ENCODE measurements around the gene MRPL52.
A peak's percentile ranks its signal among the peaks of the same experiment; 100 is the strongest.
"Not testable (repeated sequence)": the region's sequence is repeated elsewhere in the genome, so short reads cannot be mapped to it uniquely, and the experiment has no call there.

MRPL52 gene

DNA sequence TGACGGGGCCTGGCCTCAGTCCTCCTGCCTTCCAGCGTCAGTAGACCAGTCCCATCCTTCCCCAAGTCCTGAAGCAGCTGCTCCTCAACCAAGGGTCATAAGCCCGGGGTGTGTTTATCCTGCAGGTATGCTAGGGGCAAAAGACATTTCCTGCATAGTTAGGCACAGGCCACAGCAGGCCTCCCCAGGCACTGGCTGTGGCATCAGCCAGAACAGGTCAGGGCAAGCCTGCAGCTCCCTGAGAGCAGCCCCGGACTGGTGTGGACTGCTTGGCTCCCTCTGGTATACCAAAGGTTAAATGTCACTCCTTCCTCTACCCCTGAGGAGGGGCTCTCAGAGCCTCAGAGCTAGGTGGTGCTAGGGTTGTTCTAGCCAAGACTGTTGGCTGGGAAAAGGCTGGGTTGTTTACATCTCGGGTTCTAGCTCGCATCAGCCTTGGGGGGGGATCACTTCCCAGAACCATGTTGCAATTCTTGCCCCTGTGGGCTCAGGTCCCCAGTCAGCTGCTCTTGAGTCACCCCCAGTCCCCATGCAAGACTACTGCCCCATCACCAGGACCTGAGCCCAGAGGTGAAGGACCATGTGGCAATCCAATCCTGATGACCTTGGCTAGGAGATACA is 9.6 kb downstream of the MRPL52 start:
- no peak for DNase-seq (ENCODE audit: low read depth)

DNA sequence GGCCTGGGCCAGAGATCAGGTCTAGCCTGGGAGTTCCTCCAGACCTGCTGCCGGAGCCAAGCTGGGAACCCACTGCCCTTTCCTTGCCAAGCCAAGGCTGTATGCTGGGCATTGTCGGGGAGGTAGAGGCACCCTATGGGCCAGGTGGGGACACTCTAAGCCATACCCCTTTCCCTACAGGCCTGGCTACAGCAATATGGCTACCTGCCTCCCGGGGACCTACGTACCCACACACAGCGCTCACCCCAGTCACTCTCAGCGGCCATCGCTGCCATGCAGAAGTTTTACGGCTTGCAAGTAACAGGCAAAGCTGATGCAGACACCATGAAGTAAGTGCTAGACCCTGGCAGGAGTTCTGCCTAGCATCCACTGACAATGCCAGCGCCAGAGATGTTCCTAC is 11.6 kb downstream of the MRPL52 start:
- no peak for DNase-seq (ENCODE audit: low read depth)

DNA sequence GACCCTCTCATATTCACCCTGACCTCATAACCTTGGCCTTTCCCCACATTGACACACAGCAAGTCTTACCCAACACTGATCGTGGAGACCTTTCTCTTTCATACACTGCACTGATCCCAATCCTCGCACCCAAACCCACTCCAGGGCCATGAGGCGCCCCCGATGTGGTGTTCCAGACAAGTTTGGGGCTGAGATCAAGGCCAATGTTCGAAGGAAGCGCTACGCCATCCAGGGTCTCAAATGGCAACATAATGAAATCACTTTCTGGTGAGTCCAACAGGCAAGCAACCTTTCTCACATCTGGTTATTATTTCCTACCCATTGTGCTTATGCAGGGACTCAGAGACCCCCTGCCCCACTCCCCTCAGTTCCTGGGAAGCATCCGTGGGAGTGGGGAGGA is 12.1 kb downstream of the MRPL52 start:
- no peak for DNase-seq (ENCODE audit: low read depth)

DNA sequence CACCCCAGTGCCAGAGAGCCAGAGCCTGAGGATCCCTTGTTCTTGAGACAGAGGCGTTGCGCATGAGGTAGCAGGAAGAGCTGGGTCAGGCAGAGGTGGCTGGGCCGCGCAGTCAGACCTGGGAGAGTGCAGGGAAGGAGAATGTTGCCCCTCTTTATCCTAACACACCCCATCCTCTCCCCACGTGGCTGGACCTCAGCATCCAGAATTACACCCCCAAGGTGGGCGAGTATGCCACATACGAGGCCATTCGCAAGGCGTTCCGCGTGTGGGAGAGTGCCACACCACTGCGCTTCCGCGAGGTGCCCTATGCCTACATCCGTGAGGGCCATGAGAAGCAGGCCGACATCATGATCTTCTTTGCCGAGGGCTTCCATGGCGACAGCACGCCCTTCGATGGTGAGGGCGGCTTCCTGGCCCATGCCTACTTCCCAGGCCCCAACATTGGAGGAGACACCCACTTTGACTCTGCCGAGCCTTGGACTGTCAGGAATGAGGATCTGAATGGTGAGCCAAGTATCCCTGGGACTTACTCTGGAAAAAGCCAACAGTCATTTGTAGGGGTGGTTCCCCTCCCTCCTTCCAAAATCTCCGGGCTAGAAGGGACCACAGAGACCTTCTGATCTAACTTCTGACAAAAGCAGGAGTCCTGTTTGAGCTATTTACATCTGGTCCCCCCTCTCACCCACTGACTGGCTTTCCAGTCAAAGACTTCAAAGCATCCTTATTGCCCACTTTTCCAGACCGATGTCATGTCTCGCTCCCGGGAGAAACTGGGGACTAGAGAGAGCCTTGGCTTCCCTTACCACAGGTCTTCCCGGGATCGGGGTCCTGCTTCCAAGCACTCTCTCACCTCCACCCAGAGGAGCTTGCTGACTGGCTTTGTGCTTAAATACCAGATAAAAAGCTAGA is 12.8 kb downstream of the MRPL52 start:
- no peak for DNase-seq (ENCODE audit: low read depth)

DNA sequence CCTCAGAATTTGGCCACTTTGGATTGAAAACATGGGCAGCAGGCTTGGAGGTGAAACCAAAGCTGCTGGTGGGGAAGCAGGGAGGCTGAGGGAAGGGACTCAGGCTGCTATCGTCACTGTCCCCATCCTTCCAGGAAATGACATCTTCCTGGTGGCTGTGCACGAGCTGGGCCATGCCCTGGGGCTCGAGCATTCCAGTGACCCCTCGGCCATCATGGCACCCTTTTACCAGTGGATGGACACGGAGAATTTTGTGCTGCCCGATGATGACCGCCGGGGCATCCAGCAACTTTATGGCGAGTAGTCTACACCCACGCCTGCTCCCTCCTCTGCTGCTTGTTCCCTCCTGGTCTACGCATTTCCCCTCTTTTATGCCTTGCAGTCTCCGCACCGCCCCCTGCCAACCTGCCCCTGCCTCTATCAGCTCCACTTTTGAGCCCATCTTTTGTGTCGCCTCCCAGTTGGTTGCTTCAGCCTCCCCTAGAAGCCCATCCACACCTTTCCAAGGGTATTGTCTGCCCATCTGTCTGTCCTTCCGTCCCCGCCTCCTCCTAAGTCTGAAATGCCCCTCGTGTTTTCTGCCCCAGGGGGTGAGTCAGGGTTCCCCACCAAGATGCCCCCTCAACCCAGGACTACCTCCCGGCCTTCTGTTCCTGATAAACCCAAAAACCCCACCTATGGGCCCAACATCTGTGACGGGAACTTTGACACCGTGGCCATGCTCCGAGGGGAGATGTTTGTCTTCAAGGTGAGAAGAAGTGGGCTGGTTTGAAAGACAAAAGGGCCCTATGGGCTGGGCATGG is 13.6 kb downstream of the MRPL52 start:
- DNase-seq (ENCODE audit: low read depth) = no peak

DNA sequence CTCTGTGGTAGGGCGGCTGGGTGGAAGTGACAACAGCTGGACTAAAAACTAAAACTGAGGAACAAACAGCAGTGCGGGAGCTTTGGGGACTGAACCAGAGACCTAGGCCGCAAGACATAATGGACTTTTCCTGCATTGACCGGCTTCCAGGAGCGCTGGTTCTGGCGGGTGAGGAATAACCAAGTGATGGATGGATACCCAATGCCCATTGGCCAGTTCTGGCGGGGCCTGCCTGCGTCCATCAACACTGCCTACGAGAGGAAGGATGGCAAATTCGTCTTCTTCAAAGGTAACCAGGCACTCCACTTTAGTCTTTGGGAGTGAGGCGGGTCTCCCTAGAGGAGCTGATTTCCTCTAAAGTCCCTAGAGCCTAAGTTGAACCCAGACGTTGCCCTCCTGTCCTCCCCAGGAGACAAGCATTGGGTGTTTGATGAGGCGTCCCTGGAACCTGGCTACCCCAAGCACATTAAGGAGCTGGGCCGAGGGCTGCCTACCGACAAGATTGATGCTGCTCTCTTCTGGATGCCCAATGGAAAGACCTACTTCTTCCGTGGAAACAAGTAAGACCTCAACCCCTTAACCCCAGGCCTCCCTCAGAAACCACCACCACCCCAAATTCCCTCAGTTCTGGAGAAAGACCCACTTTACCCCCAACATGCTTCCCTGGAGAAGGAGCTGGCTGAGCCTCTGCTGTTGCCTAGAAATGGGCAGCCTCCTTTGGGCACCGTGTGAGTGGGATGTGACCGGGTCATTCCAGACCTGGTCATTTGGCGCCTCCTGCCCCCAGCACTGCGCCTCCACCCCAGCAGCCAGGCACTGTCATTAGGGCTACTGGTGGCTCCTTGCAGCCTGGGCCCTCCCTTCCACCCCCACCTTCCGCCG is 14.8 kb downstream of the MRPL52 start:
- DNase-seq (ENCODE audit: low read depth) = no peak

DNA sequence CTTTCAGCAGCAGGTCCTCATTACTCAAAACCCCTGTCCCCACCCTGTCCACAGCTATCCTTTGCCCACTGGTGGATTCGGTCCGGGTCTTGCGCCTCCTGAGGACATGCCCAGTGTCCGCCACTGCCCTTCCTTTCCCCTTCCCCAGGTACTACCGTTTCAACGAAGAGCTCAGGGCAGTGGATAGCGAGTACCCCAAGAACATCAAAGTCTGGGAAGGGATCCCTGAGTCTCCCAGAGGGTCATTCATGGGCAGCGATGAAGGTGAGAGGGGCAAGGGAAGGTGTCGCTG is 15.4 kb downstream of the MRPL52 start:
- DNase-seq (ENCODE audit: low read depth) = no peak

DNA sequence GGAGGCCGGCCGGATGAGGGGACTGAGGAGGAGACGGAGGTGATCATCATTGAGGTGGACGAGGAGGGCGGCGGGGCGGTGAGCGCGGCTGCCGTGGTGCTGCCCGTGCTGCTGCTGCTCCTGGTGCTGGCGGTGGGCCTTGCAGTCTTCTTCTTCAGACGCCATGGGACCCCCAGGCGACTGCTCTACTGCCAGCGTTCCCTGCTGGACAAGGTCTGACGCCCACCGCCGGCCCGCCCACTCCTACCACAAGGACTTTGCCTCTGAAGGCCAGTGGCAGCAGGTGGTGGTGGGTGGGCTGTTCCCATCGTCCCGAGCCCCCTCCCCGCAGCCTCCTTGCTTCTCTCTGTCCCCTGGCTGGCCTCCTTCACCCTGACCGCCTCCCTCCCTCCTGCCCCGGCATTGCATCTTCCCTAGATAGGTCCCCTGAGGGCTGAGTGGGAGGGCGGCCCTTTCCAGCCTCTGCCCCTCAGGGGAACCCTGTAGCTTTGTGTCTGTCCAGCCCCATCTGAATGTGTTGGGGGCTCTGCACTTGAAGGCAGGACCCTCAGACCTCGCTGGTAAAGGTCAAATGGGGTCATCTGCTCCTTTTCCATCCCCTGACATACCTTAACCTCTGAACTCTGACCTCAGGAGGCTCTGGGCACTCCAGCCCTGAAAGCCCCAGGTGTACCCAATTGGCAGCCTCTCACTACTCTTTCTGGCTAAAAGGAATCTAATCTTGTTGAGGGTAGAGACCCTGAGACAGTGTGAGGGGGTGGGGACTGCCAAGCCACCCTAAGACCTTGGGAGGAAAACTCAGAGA is 16.3 kb downstream of the MRPL52 start:
- no peak for DNase-seq (ENCODE audit: low read depth)

DNA sequence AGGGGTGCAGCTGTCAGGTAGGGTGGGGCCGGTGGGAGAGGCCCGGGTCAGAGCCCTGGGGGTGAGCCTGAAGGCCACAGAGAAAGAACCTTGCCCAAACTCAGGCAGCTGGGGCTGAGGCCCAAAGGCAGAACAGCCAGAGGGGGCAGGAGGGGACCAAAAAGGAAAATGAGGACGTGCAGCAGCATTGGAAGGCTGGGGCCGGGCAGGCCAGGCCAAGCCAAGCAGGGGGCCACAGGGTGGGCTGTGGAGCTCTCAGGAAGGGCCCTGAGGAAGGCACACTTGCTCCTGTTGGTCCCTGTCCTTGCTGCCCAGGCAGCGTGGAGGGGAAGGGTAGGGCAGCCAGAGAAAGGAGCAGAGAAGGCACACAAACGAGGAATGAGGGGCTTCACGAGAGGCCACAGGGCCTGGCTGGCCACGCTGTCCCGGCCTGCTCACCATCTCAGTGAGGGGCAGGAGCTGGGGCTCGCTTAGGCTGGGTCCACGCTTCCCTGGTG is 17.2 kb downstream of the MRPL52 start:
- DNase-seq (ENCODE audit: low read depth) = no peak

DNA sequence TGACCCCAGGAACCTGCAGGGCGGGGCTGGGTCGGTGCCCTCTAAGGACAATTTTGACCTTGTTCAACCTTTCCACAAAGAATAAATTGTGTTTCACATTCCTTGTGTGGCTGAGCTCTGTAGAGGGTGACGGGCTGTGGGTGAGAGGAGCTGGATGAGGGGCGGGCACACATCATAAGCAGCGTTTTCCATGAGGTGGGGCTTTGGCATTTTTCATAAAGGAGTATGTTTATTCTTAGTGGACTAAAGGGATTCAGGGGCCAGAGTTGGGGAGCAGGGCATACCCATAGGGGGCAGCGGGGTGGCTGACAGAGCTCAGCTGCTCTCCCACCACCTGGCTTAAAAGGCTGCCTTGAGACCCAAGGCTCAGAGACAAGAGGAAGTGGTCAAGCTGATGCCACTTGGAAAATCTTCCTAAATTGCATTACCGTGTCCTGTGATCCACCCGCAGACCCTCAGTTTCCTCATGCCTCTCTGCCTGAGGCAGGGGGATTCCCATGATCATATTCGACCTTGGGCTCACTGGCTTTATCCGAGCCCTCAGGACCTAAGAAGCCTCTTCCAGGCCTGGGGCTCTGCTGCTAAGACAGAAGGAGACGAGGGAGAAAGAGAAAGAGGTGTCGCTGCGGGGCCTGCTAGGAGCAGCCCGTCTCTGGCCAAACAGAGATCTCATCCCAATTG is 18.1 kb downstream of the MRPL52 start:
- no peak for DNase-seq (ENCODE audit: low read depth)

DNA sequence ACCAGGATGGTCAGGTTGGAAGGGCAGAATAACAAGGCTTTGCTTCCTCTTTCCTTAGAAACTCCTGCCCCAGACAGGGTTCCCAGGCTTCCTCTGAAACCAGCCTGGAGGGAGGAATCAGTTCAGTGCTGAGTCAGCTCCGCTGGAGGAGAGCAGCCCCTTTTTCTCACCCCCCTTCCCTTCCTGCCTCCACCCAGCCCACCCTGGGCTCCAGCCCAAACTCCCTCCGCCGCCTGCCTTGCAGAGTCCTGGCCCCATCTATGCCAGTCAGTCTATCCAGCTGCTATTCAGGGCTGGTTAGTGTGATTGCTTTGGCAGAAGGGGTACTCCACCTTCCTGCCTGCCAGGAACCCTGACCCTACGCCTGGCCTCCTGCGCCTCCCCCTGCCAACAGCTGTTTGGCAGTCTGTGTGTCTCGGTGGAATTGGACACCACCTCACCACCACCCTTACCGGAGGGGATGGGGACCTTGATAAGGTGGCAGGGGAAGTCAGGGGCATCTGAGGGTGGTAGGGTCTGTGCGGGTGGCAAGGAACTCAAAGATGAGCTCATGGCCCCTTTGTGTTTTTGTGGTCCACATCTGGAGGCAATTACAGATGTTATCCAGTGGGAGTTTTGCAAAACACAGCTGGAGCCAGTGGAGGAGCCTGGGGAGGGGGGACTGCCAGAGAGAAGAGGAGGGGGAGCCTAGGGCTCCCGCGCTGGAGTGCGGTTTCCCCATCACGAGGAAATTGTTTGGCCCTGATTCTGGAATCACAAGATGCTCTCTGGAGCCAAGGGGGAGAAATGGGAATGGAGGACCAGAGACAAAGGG is 18.9 kb downstream of the MRPL52 start:
- DNase-seq (ENCODE audit: low read depth) = no peak

DNA sequence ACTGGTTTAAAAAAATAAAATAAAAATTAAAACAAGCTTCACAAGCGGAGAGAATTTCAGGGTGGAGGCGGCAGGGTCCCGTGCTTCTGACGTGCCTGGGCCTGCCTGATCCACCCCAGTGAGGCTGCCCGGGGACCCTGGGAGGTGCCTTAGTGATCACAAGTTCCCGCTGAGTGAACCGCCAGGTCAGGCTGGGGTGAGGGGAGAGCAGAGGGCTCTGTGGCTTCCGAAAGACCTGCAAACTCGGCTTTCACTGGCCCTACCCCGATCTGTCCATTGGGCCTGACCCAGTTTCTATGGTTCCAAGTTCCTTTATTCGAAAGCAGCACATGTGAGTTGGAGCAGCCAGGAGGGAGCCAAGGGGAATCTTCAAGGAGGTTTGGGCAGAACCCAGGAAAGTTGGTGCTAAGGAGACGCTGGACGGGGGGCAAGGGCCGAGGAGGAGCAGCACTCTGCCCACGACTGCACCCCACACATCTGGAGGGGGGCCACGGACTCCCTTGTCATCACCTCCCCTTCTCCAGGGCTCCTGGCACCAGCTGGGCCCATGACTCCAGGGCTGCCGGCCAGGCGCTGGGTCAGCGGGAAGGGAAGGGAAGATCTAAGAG is 19.6 kb downstream of the MRPL52 start:
- DNase-seq (ENCODE audit: low read depth) = no peak

DNA sequence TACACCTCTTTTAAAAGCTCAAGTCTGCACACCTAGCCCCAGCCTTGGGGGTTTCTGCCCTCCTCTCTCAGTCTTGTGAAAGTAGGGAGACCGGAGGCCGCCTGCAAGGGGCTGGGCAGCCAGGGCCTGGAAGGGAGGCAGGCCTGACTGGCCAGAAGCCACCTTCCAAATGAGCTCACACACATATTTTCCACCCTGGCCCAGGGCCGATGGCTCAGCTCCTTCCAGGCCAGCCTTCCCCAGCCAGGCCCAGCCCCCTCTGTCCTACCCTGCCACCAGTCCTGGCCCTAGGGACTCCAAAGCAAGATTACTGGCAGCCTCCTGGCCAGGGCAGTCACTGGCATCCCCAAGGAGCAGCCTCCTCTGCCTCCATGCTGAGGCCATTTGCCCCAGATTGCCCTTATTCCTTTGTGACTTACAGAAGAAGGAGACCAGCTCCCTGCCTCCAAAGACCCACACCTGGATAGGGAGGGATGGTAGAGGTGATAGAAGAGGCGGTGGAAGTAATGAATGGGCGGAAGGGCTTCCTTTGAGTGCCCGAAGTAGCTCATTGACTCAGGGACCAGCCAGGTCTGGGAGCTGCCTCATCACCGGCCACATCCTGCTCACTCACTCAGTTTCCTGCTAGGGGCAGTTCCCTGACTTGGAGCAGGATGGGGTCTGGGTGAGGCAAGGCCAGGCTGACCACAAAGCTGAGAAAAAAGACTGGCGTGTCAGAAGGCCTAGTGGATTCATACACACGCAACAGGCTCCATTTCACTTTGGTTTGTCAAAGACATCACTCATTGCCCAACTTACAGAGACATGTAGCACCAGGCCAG is 21.5 kb downstream of the MRPL52 start:
- peak; percentile 33 for DNase-seq (ENCODE audit: low read depth)

DNA sequence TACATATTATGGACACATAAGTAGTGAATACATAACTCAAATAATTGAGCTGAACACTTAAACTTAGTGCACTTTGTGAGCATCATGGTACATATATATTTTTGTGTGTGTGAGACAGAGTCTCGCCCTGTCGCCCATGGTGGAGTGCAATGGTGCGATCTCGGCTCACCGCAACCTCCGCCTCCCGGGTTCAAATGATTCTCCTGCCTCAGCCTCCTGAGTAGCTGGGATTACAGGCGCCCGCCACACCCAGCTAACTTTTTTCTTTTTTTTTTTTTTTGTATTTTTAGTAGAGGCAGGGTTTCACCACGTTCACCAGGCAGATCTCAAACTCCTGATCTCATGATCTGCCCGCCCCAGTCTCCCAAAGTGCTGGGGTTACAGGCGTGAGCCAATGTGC is 22.5 kb downstream of the MRPL52 start:
- not testable (repeated sequence) for DNase-seq (ENCODE audit: low read depth)

DNA sequence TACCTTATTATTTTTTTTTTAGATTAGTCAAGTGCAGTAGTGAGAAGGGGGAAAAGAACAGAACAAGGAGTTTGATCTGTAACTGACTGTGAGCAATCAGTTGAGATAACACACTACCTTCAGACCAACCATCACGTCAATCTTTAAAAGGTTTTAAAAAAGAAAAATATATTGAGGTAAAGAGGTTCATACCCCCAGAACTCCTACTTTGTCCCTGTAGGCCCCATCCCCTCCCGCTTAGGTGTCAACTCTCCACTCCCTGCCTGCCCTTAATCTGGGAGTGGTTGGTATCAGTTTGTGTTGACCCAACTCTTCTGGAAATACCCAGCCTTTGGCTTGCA is 22.9 kb downstream of the MRPL52 start:
- DNase-seq (ENCODE audit: low read depth) = no peak

DNA sequence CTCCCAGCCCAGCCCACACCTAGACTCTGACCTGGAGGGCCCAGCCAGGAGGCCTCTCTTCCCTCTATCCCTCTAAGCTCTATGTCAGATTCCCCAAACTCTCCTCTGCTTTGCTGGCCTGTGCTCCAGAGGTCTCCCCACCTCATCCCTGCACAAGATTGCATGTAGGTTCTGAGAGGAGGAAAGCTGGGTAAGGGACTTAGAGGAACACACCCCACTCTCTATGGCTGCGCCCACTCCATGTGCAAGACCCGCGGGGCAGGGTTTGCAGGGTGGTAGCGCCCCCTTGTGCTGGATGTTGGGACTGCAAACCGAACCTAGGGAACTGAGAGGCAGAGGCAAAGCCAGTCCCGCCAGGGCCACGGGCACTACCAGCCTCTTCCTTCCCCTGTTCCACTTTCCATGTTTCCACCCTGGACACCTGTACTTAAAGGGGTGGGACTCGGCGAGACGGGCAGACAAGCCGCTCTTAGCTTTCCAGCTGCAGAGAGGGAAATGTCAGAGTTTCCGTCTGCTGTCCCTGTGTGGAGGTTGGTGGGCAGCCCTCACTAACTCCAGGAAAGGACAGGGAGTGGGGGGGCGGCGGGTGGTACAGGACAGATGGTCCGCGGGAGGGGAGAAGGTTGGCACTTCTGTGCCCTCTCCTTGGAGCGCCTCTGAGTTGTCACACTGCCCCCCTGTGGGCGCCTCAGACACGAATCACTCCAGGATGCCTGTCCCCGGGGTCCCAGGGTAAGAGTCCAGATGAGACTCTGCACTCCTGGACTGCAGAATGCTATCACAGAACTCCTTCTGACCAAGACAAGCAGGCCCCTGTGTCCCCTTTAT is 23.5 kb downstream of the MRPL52 start:
- peak; percentile 89 for DNase-seq (ENCODE audit: low read depth)

DNA sequence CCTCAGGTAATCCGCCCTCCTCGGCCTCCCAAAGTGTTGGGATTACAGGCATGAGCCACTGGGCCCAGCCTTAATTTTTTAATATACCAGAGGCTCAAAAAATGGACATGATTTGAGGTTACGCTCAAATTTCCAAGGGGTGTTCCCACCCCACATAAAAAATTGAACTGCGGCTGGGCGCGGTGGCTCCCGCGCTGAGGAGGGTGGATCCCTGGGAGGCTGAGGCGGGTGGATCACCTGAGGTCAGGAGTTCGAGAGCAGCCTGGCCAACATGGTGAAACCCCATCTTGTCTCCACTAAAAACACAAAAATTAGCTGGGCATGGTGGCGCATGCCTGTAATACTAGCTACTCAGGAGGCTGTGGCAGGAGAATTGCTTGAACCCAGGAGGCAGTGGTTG is 24.6 kb downstream of the MRPL52 start:
- DNase-seq (ENCODE audit: low read depth) = not testable (repeated sequence)
